SK-N-SH (cell line): ENCODE data around the gene CETN2. TPM values are rescaled to one million over a fixed set of nuclear protein-coding genes. Genes with fewer than 3 reads are reported as not detected.
"Not testable (repeated sequence)": the region's sequence is repeated elsewhere in the genome, so short reads cannot be mapped to it uniquely, and the experiment has no call there.

ENCODE experiments used
- CTCF ChIA-PET: fragments of 300-600, 350-600 bp; formaldehyde crosslinking; extraction: SDS; loops from one replicate; lab custom pipeline; 2021; lab: Yijun Ruan, JAX
- POLR2A ChIA-PET: fragments of 350-600 bp; sonication (Branson Sonifier 250); formaldehyde crosslinking; extraction: SDS; loops from one replicate; lab custom pipeline; 2020; ENCODE audit warnings: antibody characterized with exemption, inconsistent platforms; lab: Yijun Ruan, JAX
- DNase-seq: peaks from one replicate; pipeline ENCODE4 v3.0.0; 2012
- H2AFZ ChIP-seq: fragments of 200-600 bp; sonication (generic); 2 replicates; pipeline ENCODE4 v1.8.1; 2016; ENCODE audit warnings: antibody characterized with exemption, mild to moderate bottlenecking, low read depth
- H3F3A ChIP-seq: fragments of 200-600 bp; sonication (generic); replicated peaks from 2 replicates; pipeline ENCODE3; 2016; ENCODE audit warnings: antibody characterized with exemption, mild to moderate bottlenecking; ENCODE audit not compliant: insufficient read depth
- H3K27ac ChIP-seq, 2 experiments: fragments of 200-500 bp in 1 of 2; fragments of 200-600 bp in 1 of 2; sonication (Bioruptor generic) in 1 of 2; sonication (generic), shearing (Covaris generic) in 1 of 2; 2 replicates each; pipeline versions ENCODE4 v1.5.1 to v1.6.1; 2014 to 2016; ENCODE audit warnings: low read depth in 2 of 2, inconsistent platforms in 1 of 2, low read length in 1 of 2, mild to moderate bottlenecking in 1 of 2, mixed read lengths in 1 of 2
- H3K27me3 ChIP-seq: fragments of 200-600 bp; sonication (generic), shearing (Covaris generic); 2 replicates; pipeline ENCODE4 v1.6.1; 2016; ENCODE audit warnings: mixed run types; ENCODE audit not compliant: insufficient read depth
- H3K36me3 ChIP-seq, 2 experiments: fragments of 200-500 bp in 1 of 2; fragments of 200-600 bp in 1 of 2; sonication (Bioruptor generic) in 1 of 2; sonication (generic) in 1 of 2; replicated peaks in 1 of 2; 2 replicates each; pipeline versions ENCODE3 to v1.5.1; 2014 to 2016; ENCODE audit warnings: low read length in 1 of 2, mild to moderate bottlenecking in 1 of 2; ENCODE audit not compliant: insufficient read depth in 2 of 2, control insufficient read depth in 1 of 2
- H3K4me1 ChIP-seq, 2 experiments: fragments of 200-500 bp in 1 of 2; fragments of 200-600 bp in 1 of 2; sonication (Bioruptor generic) in 1 of 2; sonication (generic), shearing (Covaris generic) in 1 of 2; 2 replicates each; pipeline versions ENCODE4 v1.5.1 to v1.6.1; 2014 to 2016; ENCODE audit warnings: low read depth in 1 of 2, low read length in 1 of 2, mixed run types in 1 of 2; ENCODE audit not compliant: insufficient read depth in 2 of 2, control insufficient read depth in 1 of 2
- H3K4me2 ChIP-seq: fragments of 200-600 bp; sonication (generic), shearing (Covaris generic); 2 replicates; pipeline ENCODE4 v1.6.1; 2017; ENCODE audit warnings: mixed run types
- H3K4me3 ChIP-seq, 2 experiments: fragments of 200-500 bp in 1 of 2; fragments of 200-600 bp in 1 of 2; sonication (Bioruptor generic) in 1 of 2; sonication (generic), shearing (Covaris generic) in 1 of 2; 2 replicates each; pipeline versions ENCODE4 v1.5.1 to v1.8.1; 2014 to 2016; ENCODE audit warnings: low read depth in 2 of 2, inconsistent platforms in 1 of 2, low read length in 1 of 2, mild to moderate bottlenecking in 1 of 2, mixed read lengths in 1 of 2, moderate library complexity in 1 of 2
- H3K79me2 ChIP-seq: fragments of 200-600 bp; sonication (generic); 2 replicates; pipeline ENCODE4 v1.8.1; 2017; ENCODE audit warnings: mild to moderate bottlenecking; ENCODE audit not compliant: insufficient read depth
- H3K9ac ChIP-seq: fragments of 200-600 bp; sonication (generic); 2 replicates; pipeline ENCODE4 v1.6.1; 2017; ENCODE audit warnings: mixed run types
- H3K9me2 ChIP-seq: fragments of 200-600 bp; sonication (generic); 2 replicates; pipeline ENCODE4 v1.6.1; 2017; ENCODE audit warnings: mixed run types
- H3K9me3 ChIP-seq: fragments of 200-600 bp; sonication (generic); 2 replicates; pipeline ENCODE4 v1.6.1; 2017; ENCODE audit warnings: mixed run types, mild to moderate bottlenecking, moderate library complexity
- H4K20me1 ChIP-seq: fragments of 200-600 bp; sonication (generic); 2 replicates; pipeline ENCODE4 v1.6.1; 2017; ENCODE audit warnings: mild to moderate bottlenecking, mixed run types; ENCODE audit not compliant: insufficient read depth
- EP300 ChIP-seq, 2 experiments: IDR thresholded peaks; 2 replicates each; pipeline versions ENCODE4 v1.4.0 to v1.6.1; 2012; ENCODE audit warnings: borderline replicate concordance in 1 of 2, low read depth in 1 of 2, low read length in 1 of 2
- FOSL2 ChIP-seq: IDR thresholded peaks from 2 replicates; pipeline ENCODE4 v1.4.0; 2012; ENCODE audit warnings: low read depth, mild to moderate bottlenecking, moderate library complexity, borderline replicate concordance
- FOXM1 ChIP-seq: IDR thresholded peaks from 2 replicates; pipeline ENCODE4 v1.4.0; 2012; ENCODE audit warnings: low read depth, mild to moderate bottlenecking
- MXI1 ChIP-seq: IDR thresholded peaks from 2 replicates; pipeline ENCODE4 v1.6.1; 2012; ENCODE audit warnings: mild to moderate bottlenecking, low read depth, low read length, improper control_type of control experiment
- RAD21 ChIP-seq: IDR thresholded peaks from 2 replicates; pipeline ENCODE4 v1.6.1; 2012; ENCODE audit warnings: mild to moderate bottlenecking, low read length
- REST ChIP-seq: IDR thresholded peaks from 2 replicates; pipeline ENCODE4 v1.6.1; 2012; ENCODE audit warnings: mild to moderate bottlenecking, low read depth, low read length, moderate library complexity
- TCF12 ChIP-seq: IDR thresholded peaks from 2 replicates; pipeline ENCODE4 v1.4.0; 2012
- WGBS: methylation state at CpG from one replicate; pipeline ENCODE4 v1.1.6; 2017; ENCODE audit warnings: low lambda C conversion rate; 5-methylcytosine and 5-hydroxymethylcytosine counted together
- polyA plus RNA-seq, 3 experiments: library from polyadenylated mRNA; depleted of rRNA; stranded (reverse); fragments of >200 nt; gene quantifications; 2 replicates each; pipeline ENCODE4 v1.2.3, GENCODE V29; 2012
- TF ChIP-seq, protein P1 (sequence below): fragments of 150-350 bp; IDR thresholded peaks from 2 replicates; pipeline ENCODE4 v1.6.1; 2017; ENCODE audit warnings: antibody characterized with exemption, low read length, low read depth, borderline replicate concordance
- TF ChIP-seq, protein P2 (sequence below): IDR thresholded peaks from 2 replicates; pipeline ENCODE4; 2012

The CETN2 gene
- polyA plus RNA-seq, 1 of the 3 experiments (the other 2 are of a cell fraction), result 41.1 TPM

- DNase-seq, result peak; percentile 40
- Histone ChIP-seq H2AFZ (no peak overlapping the region), H3K9me3 (no peaks in the 10 kb centered on the region), H3K27me3 (no peaks in the 10 kb centered on the region), H3K36me3 (peaks cover 0 to 5% of the 10 kb centered on the region in 2 experiments), H3K4me1 (peaks cover 0 to 10% of the 10 kb centered on the region in 2 experiments; a peak in 2 of 4 replicates), H3K4me3 (no peak overlapping the region), H3F3A (no peaks in the 10 kb centered on the region), H3K9ac (no peak overlapping the region), H3K27ac (peak overlapping the region in 1 of 2 experiments; percentile 42; a peak in 1 of 4 replicates), H3K9me2 (0 out of 2 replicates have a peak, but pooled peaks cover 3% of the 10 kb centered on the region), H4K20me1 (no peaks in the 10 kb centered on the region), H3K4me2 (no peak overlapping the region), H3K79me2 (no peaks in the 10 kb centered on the region)
- WGBS, result 36% methylated on average over 4 of the region's 4 CpGs
- POLR2A ChIA-PET, result interaction anchor here (0.6 kb wide), 1 partner anchor 651 kb away, joined by 3 read pairs; no protein-coding TSS in a partner anchor
- CTCF ChIA-PET, result interaction anchor here (1.2 kb wide), 1 partner anchor 15 kb away, joined by 3 read pairs; no protein-coding TSS in a partner anchor
- TF ChIP-seq TCF12 (peak; percentile 19; the same call in 1 of the 2 replicates), EP300 (IDR thresholded peaks at IDR 0.05; ENCODE audit: borderline replicate concordance in 1 of 2, low read depth in 1 of 2, low read length in 1 of 2) (no peak), MXI1 (no peak)
- TF ChIP-seq, protein P1, sequence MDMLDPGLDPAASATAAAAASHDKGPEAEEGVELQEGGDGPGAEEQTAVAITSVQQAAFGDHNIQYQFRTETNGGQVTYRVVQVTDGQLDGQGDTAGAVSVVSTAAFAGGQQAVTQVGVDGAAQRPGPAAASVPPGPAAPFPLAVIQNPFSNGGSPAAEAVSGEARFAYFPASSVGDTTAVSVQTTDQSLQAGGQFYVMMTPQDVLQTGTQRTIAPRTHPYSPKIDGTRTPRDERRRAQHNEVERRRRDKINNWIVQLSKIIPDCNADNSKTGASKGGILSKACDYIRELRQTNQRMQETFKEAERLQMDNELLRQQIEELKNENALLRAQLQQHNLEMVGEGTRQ, result no peak
- TF ChIP-seq, protein P2, sequence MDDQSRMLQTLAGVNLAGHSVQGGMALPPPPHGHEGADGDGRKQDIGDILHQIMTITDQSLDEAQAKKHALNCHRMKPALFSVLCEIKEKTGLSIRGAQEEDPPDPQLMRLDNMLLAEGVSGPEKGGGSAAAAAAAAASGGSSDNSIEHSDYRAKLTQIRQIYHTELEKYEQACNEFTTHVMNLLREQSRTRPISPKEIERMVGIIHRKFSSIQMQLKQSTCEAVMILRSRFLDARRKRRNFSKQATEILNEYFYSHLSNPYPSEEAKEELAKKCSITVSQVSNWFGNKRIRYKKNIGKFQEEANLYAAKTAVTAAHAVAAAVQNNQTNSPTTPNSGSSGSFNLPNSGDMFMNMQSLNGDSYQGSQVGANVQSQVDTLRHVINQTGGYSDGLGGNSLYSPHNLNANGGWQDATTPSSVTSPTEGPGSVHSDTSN, result no peak
These were observed 24.5 kb downstream of the CETN2 start for GRCh38 chrX:152806035-152806434.

- no peaks in the 10 kb centered on the region for H3K36me3 ChIP-seq
- POLR2A ChIA-PET, result no interaction called here
- H3K9me2 ChIP-seq, result no peaks in the 10 kb centered on the region
- no peaks in the 10 kb centered on the region for H3K79me2 ChIP-seq
- no peak overlapping the region for H3K4me3 ChIP-seq
- H3K9ac ChIP-seq, result no peak overlapping the region
- no peaks in the 10 kb centered on the region for H3F3A ChIP-seq
- no peak overlapping the region for H3K27ac ChIP-seq
- H3K9me3 ChIP-seq, result no peaks in the 10 kb centered on the region
- CTCF ChIA-PET, result interaction anchor here (0.6 to 1.1 kb wide), 2 partner anchors 127 to 157 kb away, joined by 3 read pairs; no protein-coding TSS in a partner anchor
- H3K27me3 ChIP-seq, result no peaks in the 10 kb centered on the region
- no peak overlapping the region for H3K4me2 ChIP-seq
- TF ChIP-seq RAD21 (no peak), TCF12 (no peak), FOSL2 (no peak), REST (no peak), FOXM1 (no peak)
- TF ChIP-seq, all 33 proteins: peak for 0
- Histone ChIP-seq H3K4me1 (no peaks in the 10 kb centered on the region), H2AFZ (no peak overlapping the region), H4K20me1 (no peaks in the 10 kb centered on the region)
- 71% methylated on average over 1 of the region's 1 CpG for WGBS
- DNase-seq, result no peak
These were observed 31.6 kb downstream of the CETN2 start for GRCh38 chrX:152798945-152799344.

DNA sequence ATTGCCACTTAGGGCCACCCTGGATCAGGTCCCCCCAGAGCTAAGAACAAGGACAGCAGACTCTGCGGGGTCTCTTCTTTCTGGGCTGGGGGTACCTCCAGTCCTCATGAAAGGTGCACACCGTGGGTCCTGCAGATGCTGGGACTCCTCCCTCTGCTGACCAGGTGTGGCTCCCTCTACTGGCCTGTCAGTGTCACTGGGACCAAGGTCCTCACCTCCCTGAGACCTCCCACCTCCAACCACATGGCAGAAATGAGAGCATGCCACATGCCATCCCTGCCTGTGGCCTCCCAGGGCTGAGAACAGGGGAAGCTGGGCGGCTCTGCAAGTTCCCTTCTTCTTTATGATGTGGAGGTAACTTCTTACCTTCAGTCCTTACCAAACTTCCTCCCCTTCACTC is 43.5 kb downstream of the CETN2 start:
- DNase-seq, H3K36me3 ChIP-seq, H3K9me3 ChIP-seq, H3K9ac ChIP-seq, H3K27ac ChIP-seq, H3K4me2 ChIP-seq, H3K4me3 ChIP-seq, H3F3A ChIP-seq, H3K4me1 ChIP-seq, H3K79me2 ChIP-seq, H3K9me2 ChIP-seq, H2AFZ ChIP-seq, CTCF ChIA-PET, H4K20me1 ChIP-seq, H3K27me3 ChIP-seq, POLR2A ChIA-PET: not testable (repeated sequence)
- no CpG with 5 or more reads among the region's 3 CpGs for WGBS
